GM12874 (cell line): ENCODE results near the gene SCO2.

ENCODE experiments used
- CTCF ChIP-seq: IDR thresholded peaks from 2 replicates; pipeline ENCODE4 v1.5.1; 2011; ENCODE audit warnings: low read depth, mild to moderate bottlenecking, control low read depth, low read length, moderate library complexity; ENCODE audit not compliant: insufficient read depth

SCO2 gene

GRCh38 chr22:50527921-50528681 lies 2.7 kb upstream of the SCO2 start:
- no peak for TF ChIP-seq CTCF

GRCh38 chr22:50526834-50527801 lies 1.7 kb upstream of the SCO2 start:
- no peak for TF ChIP-seq CTCF

- TF ChIP-seq CTCF: peak; percentile 80
These were observed 873 bp upstream of the SCO2 start for GRCh38 chr22:50526108-50526833.

- no peak for TF ChIP-seq CTCF
These were observed 385 bp upstream of the SCO2 start for GRCh38 chr22:50525858-50526107.

- no peak for TF ChIP-seq CTCF
These were observed 708 bp downstream of the SCO2 start for GRCh38 chr22:50524676-50525103.

GRCh38 chr22:50523806-50524675 lies 1.4 kb downstream of the SCO2 start:
- no peak for TF ChIP-seq CTCF
